Measurements from ENCODE around the gene CFAP46. TPM values are rescaled to one million over a fixed set of nuclear protein-coding genes. Genes with fewer than 3 reads are reported as not detected.

The CFAP46 gene
- total and polyA plus RNA-seq, 4 donors: 0.33 to 0.59 (median 0.42) TPM

- TF ChIP-seq, protein P1, sequence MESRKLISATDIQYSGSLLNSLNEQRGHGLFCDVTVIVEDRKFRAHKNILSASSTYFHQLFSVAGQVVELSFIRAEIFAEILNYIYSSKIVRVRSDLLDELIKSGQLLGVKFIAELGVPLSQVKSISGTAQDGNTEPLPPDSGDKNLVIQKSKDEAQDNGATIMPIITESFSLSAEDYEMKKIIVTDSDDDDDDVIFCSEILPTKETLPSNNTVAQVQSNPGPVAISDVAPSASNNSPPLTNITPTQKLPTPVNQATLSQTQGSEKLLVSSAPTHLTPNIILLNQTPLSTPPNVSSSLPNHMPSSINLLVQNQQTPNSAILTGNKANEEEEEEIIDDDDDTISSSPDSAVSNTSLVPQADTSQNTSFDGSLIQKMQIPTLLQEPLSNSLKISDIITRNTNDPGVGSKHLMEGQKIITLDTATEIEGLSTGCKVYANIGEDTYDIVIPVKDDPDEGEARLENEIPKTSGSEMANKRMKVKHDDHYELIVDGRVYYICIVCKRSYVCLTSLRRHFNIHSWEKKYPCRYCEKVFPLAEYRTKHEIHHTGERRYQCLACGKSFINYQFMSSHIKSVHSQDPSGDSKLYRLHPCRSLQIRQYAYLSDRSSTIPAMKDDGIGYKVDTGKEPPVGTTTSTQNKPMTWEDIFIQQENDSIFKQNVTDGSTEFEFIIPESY (IDR thresholded peaks at IDR 0.05): no peak
- TF ChIP-seq SP1 (IDR thresholded peaks at IDR 0.05): no peak
These were observed 30.0 kb upstream of the CFAP46 start (continued) for GRCh38 chr10:132972149-132972985.

- peaks cover 0 to 5% (median 3%) of the 10 kb centered on the region in 4 donors for H3K27me3 ChIP-seq (ENCODE audit: control insufficient read depth in 4 of 4, insufficient read depth in 4 of 4, low read length in 3 of 4)
- TF ChIP-seq, protein P2, sequence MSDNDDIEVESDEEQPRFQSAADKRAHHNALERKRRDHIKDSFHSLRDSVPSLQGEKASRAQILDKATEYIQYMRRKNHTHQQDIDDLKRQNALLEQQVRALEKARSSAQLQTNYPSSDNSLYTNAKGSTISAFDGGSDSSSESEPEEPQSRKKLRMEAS (IDR thresholded peaks at IDR 0.05): no peak
- TF ChIP-seq HNF4G (IDR thresholded peaks at IDR 0.05) (no peak), YY1 (IDR thresholded peaks at IDR 0.05) (no peak), HNF4A (conservative IDR thresholded peaks at IDR 0.05) (no peak), EGR1 (IDR thresholded peaks at IDR 0.05; ENCODE audit: low read depth in 2 of 2) (no peak), CTCF (IDR thresholded peaks at IDR 0.05; ENCODE audit: low read depth, low read length, missing input control) (no peak), REST (IDR thresholded peaks at IDR 0.05) (no peak), JUND (IDR thresholded peaks at IDR 0.05) (no peak), TAF1 (conservative IDR thresholded peaks at IDR 0.05) (no peak), GABPA (IDR thresholded peaks at IDR 0.05 in 1 of 2, conservative IDR thresholded peaks at IDR 0.05 in 1 of 2) (no peak), FOXA2 (IDR thresholded peaks at IDR 0.05) (no peak), RAD21 (IDR thresholded peaks at IDR 0.05) (no peak), RXRA (IDR thresholded peaks at IDR 0.05) (no peak), NR2F2 (IDR thresholded peaks at IDR 0.05) (no peak), FOXA1 (IDR thresholded peaks at IDR 0.05) (no peak)
- TF ChIP-seq, protein P1 (IDR thresholded peaks at IDR 0.05): no peak
- TF ChIP-seq, protein P3, sequence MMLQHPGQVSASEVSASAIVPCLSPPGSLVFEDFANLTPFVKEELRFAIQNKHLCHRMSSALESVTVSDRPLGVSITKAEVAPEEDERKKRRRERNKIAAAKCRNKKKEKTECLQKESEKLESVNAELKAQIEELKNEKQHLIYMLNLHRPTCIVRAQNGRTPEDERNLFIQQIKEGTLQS (IDR thresholded peaks at IDR 0.05): no peak
- no peak overlapping the region for H3K4me3 ChIP-seq (ENCODE audit: low read depth in 1 of 3, low read length in 3 of 3)
- no peak overlapping the region for H3K27ac ChIP-seq (ENCODE audit: low read depth in 1 of 2, low read length in 2 of 2)
- H3K9ac ChIP-seq (ENCODE audit: low read depth in 1 of 2, low read length in 2 of 2): no peak overlapping the region
- H3K9me3 ChIP-seq (ENCODE audit: control insufficient read depth in 4 of 4, low read length in 3 of 4): no peaks in the 10 kb centered on the region
- DNase-seq (ENCODE audit: low spot score): no peak
- no peaks in the 10 kb centered on the region for H3K4me1 ChIP-seq (ENCODE audit: control insufficient read depth in 4 of 4, insufficient read depth in 4 of 4, low read length in 3 of 4)
- H3K36me3 ChIP-seq (ENCODE audit: control insufficient read depth in 4 of 4, insufficient read depth in 3 of 4, low read depth in 1 of 4, low read length in 3 of 4): no peaks in the 10 kb centered on the region
- WGBS: 42% methylated on average over 24 of the region's 24 CpGs
These were observed 29.2 kb upstream of the CFAP46 start for GRCh38 chr10:132971448-132972148.

Measured in liver (tissue), 9 donors.